Keratinocyte (primary cell): ENCODE measurements around the gene PHF14. TPM values are rescaled to one million over a fixed set of nuclear protein-coding genes. Genes with fewer than 3 reads are reported as not detected.

Experiments used
- DNase-seq: peaks from one replicate; pipeline ENCODE4 v3.0.0-alpha.2; 2011; ENCODE audit warnings: low read depth, missing footprints, low spot score
- FAIRE-seq: peaks from 2 replicates; lab custom pipeline; 2011; peaks lifted over from hg19 to GRCh38; lab: Jason Lieb, UNC
- H2AFZ ChIP-seq: 2 replicates; pipeline ENCODE4 v1.6.0; 2012; ENCODE audit warnings: low read length, control low read depth, inconsistent platforms; ENCODE audit not compliant: control insufficient read depth
- H3K27ac ChIP-seq: 2 replicates; pipeline ENCODE4 v1.5.1; 2011; ENCODE audit warnings: low read length; ENCODE audit not compliant: control insufficient read depth, insufficient read depth
- H3K27me3 ChIP-seq: 3 replicates; pipeline ENCODE4 v1.6.0; 2011; ENCODE audit warnings: low read length; ENCODE audit not compliant: control insufficient read depth, insufficient read depth; ENCODE audit errors: extremely low read depth
- H3K36me3 ChIP-seq, 2 experiments: 2 replicates in 1 of 2; 3 replicates in 1 of 2; pipeline ENCODE4 v1.5.1; 2011; ENCODE audit warnings: low read length in 2 of 2, mild to moderate bottlenecking in 1 of 2; ENCODE audit not compliant: control insufficient read depth in 2 of 2, insufficient read depth in 2 of 2; ENCODE audit errors: extremely low read depth in 1 of 2
- H3K4me1 ChIP-seq: 3 replicates; pipeline ENCODE4 v1.5.1; 2011; ENCODE audit warnings: low read length; ENCODE audit not compliant: control insufficient read depth, insufficient read depth; ENCODE audit errors: extremely low read depth
- H3K4me2 ChIP-seq: 3 replicates; pipeline ENCODE4 v1.6.0; 2011; ENCODE audit warnings: low read depth, low read length; ENCODE audit not compliant: control insufficient read depth, insufficient read depth; ENCODE audit errors: extremely low read depth
- H3K4me3 ChIP-seq, 3 experiments: fragments of 200-600 bp in 1 of 3; sonication (generic) in 1 of 3; 2 replicates in 2 of 3; 3 replicates in 1 of 3; pipeline ENCODE4 v1.5.1; 2011 to 2016; ENCODE audit warnings: low read length in 3 of 3, mild to moderate bottlenecking in 3 of 3, control low read depth in 2 of 3, inconsistent platforms in 1 of 3, low read depth in 1 of 3, mixed read lengths in 1 of 3, mixed run types in 1 of 3, moderate library complexity in 1 of 3; ENCODE audit not compliant: control insufficient read depth in 2 of 3, insufficient read depth in 2 of 3; ENCODE audit errors: extremely low read depth in 1 of 3
- H3K79me2 ChIP-seq: 2 replicates; pipeline ENCODE4 v1.6.0; 2012; ENCODE audit warnings: low read length; ENCODE audit not compliant: control insufficient read depth, insufficient read depth
- H3K9ac ChIP-seq: 3 replicates; pipeline ENCODE4 v1.6.0; 2011; ENCODE audit warnings: low read length; ENCODE audit not compliant: control insufficient read depth, insufficient read depth; ENCODE audit errors: extremely low read depth
- H3K9me1 ChIP-seq: 3 replicates; pipeline ENCODE4 v1.6.0; 2011; ENCODE audit warnings: low read length; ENCODE audit not compliant: control insufficient read depth, insufficient read depth; ENCODE audit errors: extremely low read depth
- H3K9me3 ChIP-seq: 2 replicates; pipeline ENCODE4 v1.5.1; 2012; ENCODE audit warnings: low read depth, low read length; ENCODE audit not compliant: control insufficient read depth
- H4K20me1 ChIP-seq: 3 replicates; pipeline ENCODE4 v1.6.0; 2011; ENCODE audit warnings: low read length; ENCODE audit not compliant: control insufficient read depth, insufficient read depth; ENCODE audit errors: extremely low read depth
- CTCF ChIP-seq, 3 experiments: IDR thresholded peaks in 1 of 3; conservative IDR thresholded peaks in 1 of 3; optimal IDR thresholded peaks in 1 of 3; 2 replicates in 2 of 3; 3 replicates in 1 of 3; pipeline versions ENCODE3 to v1.5.1; 2011; ENCODE audit warnings: low read length in 3 of 3, mild to moderate bottlenecking in 3 of 3, moderate library complexity in 2 of 3, control low read depth in 1 of 3, inconsistent platforms in 1 of 3; ENCODE audit not compliant: insufficient read depth in 2 of 3; ENCODE audit errors: extremely low read depth in 1 of 3
- EZH2 ChIP-seq: IDR thresholded peaks from one replicate; pipeline ENCODE4 v1.6.1; 2012; ENCODE audit warnings: inconsistent platforms, mild to moderate bottlenecking, low read length, moderate library complexity
- dilution Hi-C: fragments of 300-500 bp; cut with MboI; formaldehyde crosslinking; loops from one replicate; pipeline ENCODE4 v1.7.0; 2020; ENCODE audit warnings: low sequenced_read_pairs; ENCODE audit not compliant: extremely low pct_ligation_motif_present
- polyA plus RNA-seq, 5 experiments: library from polyadenylated mRNA; depleted of rRNA in 3 of 5; stranded (reverse) in 3 of 5; stranded (forward) in 1 of 5; unstranded in 1 of 5; fragments of >200 nt; gene quantifications; 1 replicate in 1 of 5; 2 replicates in 3 of 5; 3 replicates in 1 of 5; pipeline versions ENCODE4 v1.2.1 to v1.2.3, GENCODE V29; 2011 to 2012; ENCODE audit warnings: missing spikeins in 2 of 5, low read depth in 1 of 5, low replicate concordance in 1 of 5

The PHF14 gene
- polyA plus RNA-seq, 1 donor (not counting 4 experiments of a cell fraction or from before 2014, with no cell fraction given): 16.9 TPM

- DNase-seq (no peak), FAIRE-seq (no peak)
- Histone ChIP-seq H3K79me2 (no peaks in the 10 kb centered on the region), H3K9me3 (no peaks in the 10 kb centered on the region), H3K9ac (no peak overlapping the region), H3K27ac (no peak overlapping the region), H3K27me3 (no peaks in the 10 kb centered on the region), H3K36me3 (peaks cover 0 to 2% of the 10 kb centered on the region in 2 experiments), H2AFZ (no peak overlapping the region), H4K20me1 (no peaks in the 10 kb centered on the region), H3K9me1 (no peaks in the 10 kb centered on the region), H3K4me3 (no peak overlapping the region), H3K4me2 (no peak overlapping the region), H3K4me1 (no peaks in the 10 kb centered on the region)
- TF ChIP-seq EZH2 (no peak), CTCF (optimal IDR thresholded peaks at IDR 0.05 in 1 of 3, IDR thresholded peaks at IDR 0.05 in 1 of 3, conservative IDR thresholded peaks at IDR 0.05 in 1 of 3; ENCODE audit: extremely low read depth in 1 of 3, insufficient read depth in 2 of 3, low read length in 3 of 3) (no peak)
- dilution Hi-C loops: no loop called here
Observed at GRCh38 chr7:11120675-11121220, 147.1 kb downstream of the PHF14 start.

- H3K79me2 ChIP-seq: no peaks in the 10 kb centered on the region
- H3K9me1 ChIP-seq: no peaks in the 10 kb centered on the region
- H3K36me3 ChIP-seq: peaks cover 0 to 2% of the 10 kb centered on the region in 2 experiments
- H3K4me3 ChIP-seq: no peak overlapping the region
- H3K4me2 ChIP-seq: no peak overlapping the region
- FAIRE-seq (no peak), DNase-seq (no peak)
- dilution Hi-C loops: no loop called here
- no peak overlapping the region for H2AFZ ChIP-seq
- no peaks in the 10 kb centered on the region for H3K4me1 ChIP-seq
- no peaks in the 10 kb centered on the region for H4K20me1 ChIP-seq
- H3K27ac ChIP-seq: no peak overlapping the region
- no peak for TF ChIP-seq CTCF (optimal IDR thresholded peaks at IDR 0.05 in 1 of 3, IDR thresholded peaks at IDR 0.05 in 1 of 3, conservative IDR thresholded peaks at IDR 0.05 in 1 of 3; ENCODE audit: extremely low read depth in 1 of 3, insufficient read depth in 2 of 3, low read length in 3 of 3)
- TF ChIP-seq EZH2: no peak
- no peaks in the 10 kb centered on the region for H3K27me3 ChIP-seq
- H3K9ac ChIP-seq: no peak overlapping the region
- no peaks in the 10 kb centered on the region for H3K9me3 ChIP-seq
Observed at GRCh38 chr7:11124856-11125559, 151.3 kb downstream of the PHF14 start.
